Esophagus muscularis mucosa (tissue), 4 donors: ENCODE results near the gene HAUS8.

Experiments
- EP300 ChIP-seq: sonication (generic); formaldehyde crosslinking; IDR thresholded peaks from one replicate; pipeline ENCODE4 v1.6.1; 2017; ENCODE audit warnings: antibody characterized with exemption
- POLR2A ChIP-seq: fragments of 450-650 bp; IDR thresholded peaks from one replicate; pipeline ENCODE4 v1.6.1; 2017; ENCODE audit warnings: antibody characterized with exemption, moderate library complexity, mild to moderate bottlenecking, low read depth
- POLR2AphosphoS5 ChIP-seq, 2 donors: sonication (generic); formaldehyde crosslinking; IDR thresholded peaks; one replicate each; pipeline ENCODE4 v1.6.1; 2017; ENCODE audit warnings: antibody characterized with exemption in 2 of 2
- TF ChIP-seq, protein P1 (sequence below), 3 experiments: fragments of 200-600 bp in 2 of 3; fragments of 450-650 bp in 1 of 3; sonication (generic) in 2 of 3; IDR thresholded peaks; one replicate each; pipeline ENCODE4 v1.5.1; 2017 to 2019; ENCODE audit warnings: antibody characterized with exemption in 3 of 3, mild to moderate bottlenecking in 2 of 3, moderate library complexity in 1 of 3

DNA sequence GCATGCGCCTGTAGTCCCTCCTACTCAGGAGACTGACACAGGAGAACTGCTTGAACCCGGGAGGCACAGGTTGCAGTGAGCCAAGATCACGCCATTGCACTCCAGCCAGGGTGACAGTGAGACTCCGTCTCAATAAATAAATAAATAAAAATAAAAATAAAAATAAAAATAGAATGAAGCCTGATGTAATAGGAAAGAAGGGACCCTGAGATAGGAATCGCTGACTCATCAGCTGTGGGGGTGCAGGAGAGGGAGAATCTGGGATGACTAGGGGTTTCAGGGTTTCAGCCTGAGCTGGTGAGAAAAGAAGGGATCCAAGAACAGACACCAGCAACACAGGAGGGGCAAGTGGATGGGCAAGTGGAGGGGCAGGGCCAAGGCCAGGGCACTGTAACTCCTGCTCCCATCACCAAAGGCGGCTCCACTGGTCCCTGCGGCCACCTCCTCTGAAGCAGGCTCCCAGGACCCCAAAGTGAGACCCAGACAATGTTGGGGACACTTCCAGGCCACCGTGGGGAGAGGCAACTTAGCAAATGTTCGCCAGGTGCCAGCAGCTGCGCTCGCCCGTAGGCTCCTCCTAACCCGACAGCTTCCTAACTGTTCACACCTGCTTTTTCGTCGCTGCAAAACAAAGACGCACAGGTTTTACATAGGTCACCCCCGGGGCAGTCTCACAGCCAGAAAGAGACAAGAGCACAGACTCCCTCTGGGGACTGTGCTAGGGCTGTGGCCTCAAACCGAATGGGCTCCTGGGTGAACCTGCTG lies 1.2 kb downstream of the HAUS8 start:
- TF ChIP-seq POLR2AphosphoS5 (IDR thresholded peaks at IDR 0.05) (no peak), POLR2A (no peak), EP300 (no peak)
- TF ChIP-seq, protein P1, sequence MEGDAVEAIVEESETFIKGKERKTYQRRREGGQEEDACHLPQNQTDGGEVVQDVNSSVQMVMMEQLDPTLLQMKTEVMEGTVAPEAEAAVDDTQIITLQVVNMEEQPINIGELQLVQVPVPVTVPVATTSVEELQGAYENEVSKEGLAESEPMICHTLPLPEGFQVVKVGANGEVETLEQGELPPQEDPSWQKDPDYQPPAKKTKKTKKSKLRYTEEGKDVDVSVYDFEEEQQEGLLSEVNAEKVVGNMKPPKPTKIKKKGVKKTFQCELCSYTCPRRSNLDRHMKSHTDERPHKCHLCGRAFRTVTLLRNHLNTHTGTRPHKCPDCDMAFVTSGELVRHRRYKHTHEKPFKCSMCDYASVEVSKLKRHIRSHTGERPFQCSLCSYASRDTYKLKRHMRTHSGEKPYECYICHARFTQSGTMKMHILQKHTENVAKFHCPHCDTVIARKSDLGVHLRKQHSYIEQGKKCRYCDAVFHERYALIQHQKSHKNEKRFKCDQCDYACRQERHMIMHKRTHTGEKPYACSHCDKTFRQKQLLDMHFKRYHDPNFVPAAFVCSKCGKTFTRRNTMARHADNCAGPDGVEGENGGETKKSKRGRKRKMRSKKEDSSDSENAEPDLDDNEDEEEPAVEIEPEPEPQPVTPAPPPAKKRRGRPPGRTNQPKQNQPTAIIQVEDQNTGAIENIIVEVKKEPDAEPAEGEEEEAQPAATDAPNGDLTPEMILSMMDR (IDR thresholded peaks at IDR 0.05), result no peak
